BLaER1 (cell line): ENCODE results near the gene SAG.

Experiments used
- H3K27ac ChIP-seq: shearing (Covaris generic); formaldehyde crosslinking; 2 replicates; pipeline ENCODE4 v1.8.1; 2022
- H3K27me3 ChIP-seq: shearing (Covaris generic); formaldehyde crosslinking; 2 replicates; pipeline ENCODE4 v1.8.1; 2022
- H3K36me3 ChIP-seq: shearing (Covaris generic); formaldehyde crosslinking; 2 replicates; pipeline ENCODE4 v1.8.1; 2022
- H3K4me1 ChIP-seq: shearing (Covaris generic); formaldehyde crosslinking; 2 replicates; pipeline ENCODE4 v1.8.1; 2022
- H3K4me2 ChIP-seq: shearing (Covaris generic); formaldehyde crosslinking; 2 replicates; pipeline ENCODE4 v1.8.1; 2022
- H3K4me3 ChIP-seq: shearing (Covaris generic); formaldehyde crosslinking; 2 replicates; pipeline ENCODE4 v1.8.1; 2022
- H3K9ac ChIP-seq: shearing (Covaris generic); formaldehyde crosslinking; 2 replicates; pipeline ENCODE4 v1.8.1; 2022
- H3K9me3 ChIP-seq: shearing (Covaris generic); formaldehyde crosslinking; 2 replicates; pipeline ENCODE4 v1.8.1; 2022
- H4K20me1 ChIP-seq: shearing (Covaris generic); formaldehyde crosslinking; 2 replicates; pipeline ENCODE4 v1.8.1; 2022
- Cebpa-rat ChIP-seq: shearing (Covaris generic); IDR thresholded peaks from 2 replicates; pipeline ENCODE4 v1.8.1; 2022

SAG gene

DNA sequence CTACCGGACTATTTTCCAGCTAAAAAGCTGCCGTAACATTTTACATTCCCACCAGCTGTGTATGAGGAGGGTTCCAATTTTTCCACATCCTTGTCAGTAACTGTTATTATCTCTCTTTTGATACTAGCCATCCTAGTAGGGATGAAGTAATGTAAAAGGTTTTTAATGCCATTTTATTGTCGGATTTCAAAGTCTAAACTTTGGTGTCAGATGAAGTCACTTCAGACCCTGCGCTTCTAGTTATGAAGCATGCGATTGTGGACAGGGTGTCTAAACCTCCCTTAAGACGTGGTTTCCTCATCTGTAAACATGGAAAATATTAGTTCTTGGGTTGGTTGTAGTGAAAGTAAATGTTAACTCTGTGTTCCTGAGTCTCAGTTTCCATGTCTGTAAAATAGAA, 51.3 kb downstream of the SAG start:
- Histone ChIP-seq H3K9me3 (peaks cover 30% of the 10 kb centered on the region), H3K4me3 (peak overlapping the region; percentile 96), H3K9ac (peak overlapping the region; percentile 97), H3K4me1 (peaks cover 77% of the 10 kb centered on the region), H3K27ac (peak overlapping the region; percentile 96), H3K27me3 (no peaks in the 10 kb centered on the region), H3K4me2 (peak overlapping the region; percentile 94), H4K20me1 (peaks cover 58% of the 10 kb centered on the region), H3K36me3 (peaks cover 52% of the 10 kb centered on the region)
- TF ChIP-seq Cebpa-rat: no peak

DNA sequence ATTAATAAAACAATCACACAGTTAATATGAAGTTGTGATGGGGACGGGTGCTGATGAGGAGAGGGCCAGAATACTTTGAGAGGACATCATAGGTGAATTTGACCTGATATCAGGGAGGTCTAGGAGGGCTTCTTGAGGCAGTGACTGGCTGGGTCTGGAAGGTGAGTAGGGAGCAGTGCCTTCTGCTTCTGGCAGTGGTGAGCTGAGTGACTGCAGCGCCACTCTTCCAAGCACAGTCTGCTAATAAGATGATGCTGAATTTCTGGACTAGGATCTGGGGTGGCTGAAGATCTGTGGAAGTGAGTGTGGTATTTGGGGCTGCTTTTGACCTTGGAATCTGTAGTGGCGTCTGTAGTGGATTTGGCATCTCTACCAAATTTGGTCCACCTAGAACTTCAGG, 52.2 kb downstream of the SAG start:
- Histone ChIP-seq H4K20me1 (peaks cover 58% of the 10 kb centered on the region), H3K27ac (peak overlapping the region; percentile 96), H3K4me2 (peak overlapping the region; percentile 94), H3K9me3 (peaks cover 39% of the 10 kb centered on the region), H3K4me3 (peak overlapping the region; percentile 96; the same call in 1 of the 2 replicates), H3K9ac (0 out of 2 replicates have a peak overlapping the region, but pooled peaks have one; percentile 2), H3K27me3 (no peaks in the 10 kb centered on the region), H3K36me3 (peaks cover 60% of the 10 kb centered on the region), H3K4me1 (peaks cover 84% of the 10 kb centered on the region)
- TF ChIP-seq Cebpa-rat: no peak

- peak overlapping the region; percentile 2; the same call in 1 of the 2 replicates for H3K9ac ChIP-seq
- H3K36me3 ChIP-seq: peaks cover 63% of the 10 kb centered on the region
- no peaks in the 10 kb centered on the region for H3K27me3 ChIP-seq
- peaks cover 50% of the 10 kb centered on the region for H4K20me1 ChIP-seq
- peaks cover 92% of the 10 kb centered on the region for H3K4me1 ChIP-seq
- peak overlapping the region; percentile 96 for H3K27ac ChIP-seq
- no peak overlapping the region for H3K4me3 ChIP-seq
- peaks cover 46% of the 10 kb centered on the region for H3K9me3 ChIP-seq
- TF ChIP-seq Cebpa-rat: no peak
- peak overlapping the region; percentile 94 for H3K4me2 ChIP-seq
These were observed 53.2 kb downstream of the SAG start for GRCh38 chr2:233360771-233361176.

GRCh38 chr2:233361297-233361696, 53.7 kb downstream of the SAG start:
- H3K4me2 ChIP-seq: peak overlapping the region; percentile 94
- H3K9me3 ChIP-seq: peaks cover 51% of the 10 kb centered on the region
- peaks cover 50% of the 10 kb centered on the region for H4K20me1 ChIP-seq
- peak overlapping the region; percentile 96 for H3K27ac ChIP-seq
- peaks cover 92% of the 10 kb centered on the region for H3K4me1 ChIP-seq
- no peak overlapping the region for H3K9ac ChIP-seq
- no peak for TF ChIP-seq Cebpa-rat
- no peaks in the 10 kb centered on the region for H3K27me3 ChIP-seq
- peaks cover 65% of the 10 kb centered on the region for H3K36me3 ChIP-seq
- no peak overlapping the region for H3K4me3 ChIP-seq

- H3K4me2 ChIP-seq: peak overlapping the region; percentile 94; the same call in 1 of the 2 replicates
- H3K27ac ChIP-seq: no peak overlapping the region
- H3K9me3 ChIP-seq: peaks cover 56% of the 10 kb centered on the region
- H3K4me1 ChIP-seq: peaks cover 92% of the 10 kb centered on the region
- H3K9ac ChIP-seq: no peak overlapping the region
- no peak for TF ChIP-seq Cebpa-rat
- H4K20me1 ChIP-seq: peaks cover 49% of the 10 kb centered on the region
- H3K36me3 ChIP-seq: peaks cover 73% of the 10 kb centered on the region
- no peak overlapping the region for H3K4me3 ChIP-seq
- no peaks in the 10 kb centered on the region for H3K27me3 ChIP-seq
These were observed 55.1 kb downstream of the SAG start for GRCh38 chr2:233362742-233363141.

GRCh38 chr2:233363744-233364235, 56.2 kb downstream of the SAG start:
- peaks cover 97% of the 10 kb centered on the region for H3K4me1 ChIP-seq
- H3K36me3 ChIP-seq: peaks cover 84% of the 10 kb centered on the region

GRCh38 chr2:233365861-233366520, 58.4 kb downstream of the SAG start:
- Histone ChIP-seq H3K9ac (no peak overlapping the region), H3K4me1 (peaks cover 97% of the 10 kb centered on the region), H3K4me2 (peak overlapping the region; percentile 10), H3K27ac (peak overlapping the region; percentile 20; the same call in 1 of the 2 replicates), H4K20me1 (peaks cover 55% of the 10 kb centered on the region), H3K4me3 (no peak overlapping the region), H3K36me3 (peaks cover 95% of the 10 kb centered on the region), H3K27me3 (no peaks in the 10 kb centered on the region), H3K9me3 (peaks cover 57% of the 10 kb centered on the region)
- no peak for TF ChIP-seq Cebpa-rat

More at GRCh38 chr2:233363744-233364235, 56.2 kb downstream of the SAG start:
- H3K27me3 ChIP-seq: no peaks in the 10 kb centered on the region
- H4K20me1 ChIP-seq: peaks cover 50% of the 10 kb centered on the region
- H3K9ac ChIP-seq: no peak overlapping the region
- H3K4me2 ChIP-seq: peak overlapping the region; percentile 71
- H3K9me3 ChIP-seq: peaks cover 57% of the 10 kb centered on the region
- H3K27ac ChIP-seq: peak overlapping the region; percentile 50
- no peak for TF ChIP-seq Cebpa-rat
- peak overlapping the region; percentile 35 for H3K4me3 ChIP-seq

DNA sequence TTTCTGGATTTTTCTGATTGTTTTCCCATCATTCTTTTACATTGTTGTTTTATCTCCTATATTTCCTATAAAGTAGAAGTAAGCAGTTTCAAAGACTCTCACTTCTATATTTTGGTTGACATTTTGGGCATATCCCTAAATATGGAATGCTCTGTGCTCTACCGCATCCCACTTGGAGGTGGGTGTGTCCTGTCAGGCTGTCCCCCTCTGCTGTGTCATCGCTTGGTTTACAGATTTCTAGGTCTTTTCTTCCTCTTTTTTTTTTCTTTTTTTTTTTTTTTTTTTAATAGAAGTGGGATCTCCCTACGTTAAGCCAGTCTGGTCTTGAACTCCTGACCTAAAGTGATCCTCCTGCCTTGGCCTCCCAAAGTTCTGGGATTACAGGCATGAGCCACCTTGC, 60.0 kb downstream of the SAG start:
- Histone ChIP-seq H3K4me3 (no peak overlapping the region), H3K9me3 (peaks cover 41% of the 10 kb centered on the region), H3K4me1 (peaks cover 97% of the 10 kb centered on the region), H3K27me3 (no peaks in the 10 kb centered on the region), H4K20me1 (peaks cover 68% of the 10 kb centered on the region), H3K36me3 (peaks cover 94% of the 10 kb centered on the region), H3K9ac (no peak overlapping the region), H3K4me2 (peak overlapping the region; percentile 47), H3K27ac (no peak overlapping the region)
- no peak for TF ChIP-seq Cebpa-rat

DNA sequence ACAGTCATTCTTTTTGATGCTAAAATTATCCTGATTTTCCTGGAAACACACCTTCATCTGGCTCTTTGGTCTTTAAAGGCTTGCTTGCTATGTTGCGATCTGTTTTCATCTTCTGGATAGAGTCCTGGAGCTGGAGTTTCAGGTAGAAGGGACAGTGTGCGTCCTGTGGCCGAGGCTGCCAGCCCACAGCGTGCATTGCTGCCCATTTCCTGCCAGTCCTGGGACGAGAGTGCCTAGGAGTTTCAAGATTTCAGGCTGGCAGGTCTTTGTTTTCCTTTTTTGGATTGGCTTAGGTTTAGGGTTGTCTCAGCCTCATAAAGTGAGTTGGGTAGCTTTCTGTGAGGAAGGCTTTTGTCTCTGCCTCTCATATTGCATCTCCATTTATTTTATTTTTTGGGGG, 61.1 kb downstream of the SAG start:
- H3K36me3 ChIP-seq: peaks cover 96% of the 10 kb centered on the region
- peaks cover 80% of the 10 kb centered on the region for H4K20me1 ChIP-seq
- no peak overlapping the region for H3K9ac ChIP-seq
- no peak overlapping the region for H3K4me3 ChIP-seq
- H3K27me3 ChIP-seq: no peaks in the 10 kb centered on the region
- no peak for TF ChIP-seq Cebpa-rat
- H3K27ac ChIP-seq: peak overlapping the region; percentile 49; the same call in 1 of the 2 replicates
- peaks cover 31% of the 10 kb centered on the region for H3K9me3 ChIP-seq
- H3K4me1 ChIP-seq: peaks cover 97% of the 10 kb centered on the region
- peak overlapping the region; percentile 47 for H3K4me2 ChIP-seq

GRCh38 chr2:233369462-233369861, 61.8 kb downstream of the SAG start:
- Histone ChIP-seq H4K20me1 (peaks cover 87% of the 10 kb centered on the region), H3K9me3 (peaks cover 24% of the 10 kb centered on the region), H3K27me3 (no peaks in the 10 kb centered on the region), H3K4me2 (peak overlapping the region; percentile 47), H3K4me1 (peaks cover 97% of the 10 kb centered on the region), H3K36me3 (peaks cover 95% of the 10 kb centered on the region), H3K4me3 (no peak overlapping the region), H3K9ac (no peak overlapping the region), H3K27ac (no peak overlapping the region)
- no peak for TF ChIP-seq Cebpa-rat
